K562 (cell line): Measurements from ENCODE around the gene NCOR2. TPM values are rescaled to one million over a fixed set of nuclear protein-coding genes. Genes with fewer than 3 reads are reported as not detected.

Experiments used
- ATAC-seq: fragments of 200-7000 bp; cut with Tn5 transposase; 3 replicates; pipeline ENCODE4 v1.9.1; 2020; ENCODE audit warnings: moderate library complexity
- BruUV-seq: library from RNA; stranded (reverse); fragments of 400-500 nt; replicated peaks from 2 replicates; lab custom pipeline; 2021; lab: Mats Ljungman, UMichigan
- CTCF ChIA-PET: fragments of 300-600 bp; formaldehyde crosslinking; extraction: SDS; loops from one replicate; lab custom pipeline; 2021; ENCODE audit warnings: low intra/inter-chr PET ratio; lab: Yijun Ruan, JAX
- POLR2A ChIA-PET: fragments of 300-600, 350-650 bp; sonication (Branson Sonifier 250); formaldehyde crosslinking; extraction: SDS; loops from one replicate; lab custom pipeline; 2021; ENCODE audit warnings: antibody characterized with exemption, inconsistent platforms; lab: Yijun Ruan, JAX
- DNase-seq, 4 experiments: peaks; one replicate each; pipeline versions ENCODE4 v3.0.0 to v3.0.0-alpha.2; 2011 to 2018; ENCODE audit warnings: low spot score in 3 of 4, mixed read lengths in 3 of 4; ENCODE audit errors: extremely low read depth in 1 of 4
- FAIRE-seq: peaks from 2 replicates; lab custom pipeline; 2011; peaks lifted over from hg19 to GRCh38; lab: Jason Lieb, UNC
- H2AFZ ChIP-seq: 2 replicates; pipeline ENCODE4 v1.6.0; 2011; ENCODE audit warnings: low read depth, low read length, control low read depth, inconsistent platforms
- H3K27ac ChIP-seq: fragments of 200-600 bp; 3 replicates; pipeline ENCODE4 v1.8.0; 2011; ENCODE audit warnings: low read depth, mild to moderate bottlenecking, control low read depth, inconsistent platforms, low read length, moderate library complexity, mixed read lengths; ENCODE audit errors: extremely low read depth
- H3K27me3 ChIP-seq, 2 experiments: fragments of 300-600 bp in 1 of 2; 2 replicates in 1 of 2; 3 replicates in 1 of 2; pipeline versions ENCODE4 v1.6.0 to v1.8.0; 2011; ENCODE audit warnings: inconsistent platforms in 2 of 2, low read length in 2 of 2, mild to moderate bottlenecking in 1 of 2, mixed read lengths in 1 of 2, moderate library complexity in 1 of 2; ENCODE audit not compliant: control insufficient read depth in 2 of 2, insufficient read depth in 2 of 2
- H3K36me3 ChIP-seq: fragments of 300-600 bp; 3 replicates; pipeline ENCODE4 v1.8.0; 2011; ENCODE audit warnings: mild to moderate bottlenecking, low read length, inconsistent platforms; ENCODE audit not compliant: control insufficient read depth, insufficient read depth
- H3K4me1 ChIP-seq, 2 experiments: fragments of 200-600 bp in 1 of 2; replicated peaks in 1 of 2; 2 replicates in 1 of 2; 3 replicates in 1 of 2; pipeline versions ENCODE4 v1.5.1 to v1.8.0; 2011; ENCODE audit warnings: inconsistent platforms in 2 of 2, low read length in 2 of 2, mild to moderate bottlenecking in 1 of 2, mixed read lengths in 1 of 2, moderate library complexity in 1 of 2; ENCODE audit not compliant: control insufficient read depth in 2 of 2, insufficient read depth in 2 of 2
- H3K4me2 ChIP-seq: 2 replicates; pipeline ENCODE4 v1.6.1; 2011; ENCODE audit warnings: low read length, control low read depth, inconsistent platforms, mixed read lengths; ENCODE audit not compliant: insufficient read depth
- H3K4me3 ChIP-seq: fragments of 200-600 bp; sonication (generic), shearing (Covaris generic); 2 replicates; pipeline ENCODE4 v1.5.1; 2016; ENCODE audit warnings: control low read depth, inconsistent platforms
- H3K79me2 ChIP-seq: fragments of 200-600 bp; 3 replicates; pipeline ENCODE4 v1.8.0; 2011; ENCODE audit warnings: low read length, inconsistent platforms; ENCODE audit not compliant: control insufficient read depth, insufficient read depth
- H3K9ac ChIP-seq, 2 experiments: 2 replicates each; pipeline versions ENCODE4 v1.6.0 to v1.6.1; 2011; ENCODE audit warnings: low read depth in 2 of 2, low read length in 2 of 2, control low read depth in 1 of 2, inconsistent platforms in 1 of 2, mild to moderate bottlenecking in 1 of 2, mixed read lengths in 1 of 2; ENCODE audit not compliant: insufficient read depth in 1 of 2
- H3K9me1 ChIP-seq: one replicate; pipeline ENCODE4 v1.6.0; 2011; ENCODE audit warnings: inconsistent platforms, mild to moderate bottlenecking, low read length, moderate library complexity; ENCODE audit not compliant: control insufficient read depth, insufficient read depth
- H3K9me3 ChIP-seq: replicated peaks from 2 replicates; pipeline ENCODE4 v1.5.1; 2011; ENCODE audit warnings: low read depth, low read length, inconsistent platforms; ENCODE audit not compliant: control insufficient read depth, insufficient read depth
- H4K20me1 ChIP-seq: replicated peaks from 2 replicates; pipeline ENCODE4 v1.6.1; 2011; ENCODE audit warnings: low read length, inconsistent platforms, mixed read lengths; ENCODE audit not compliant: control insufficient read depth, insufficient read depth
- ID3 ChIP-seq, 2 experiments: fragments of 250-450 bp in 1 of 2; fragments of 450-650 bp in 1 of 2; sonication (Bioruptor Pico) in 1 of 2; IDR thresholded peaks; 2 replicates each; pipeline versions ENCODE4 v1.6.1 to v1.8.0; 2016 to 2021; ENCODE audit warnings: mild to moderate bottlenecking in 2 of 2, moderate library complexity in 2 of 2, missing compliant biosample characterization in 1 of 2, missing genetic modification characterization in 1 of 2
- MBD1 ChIP-seq: fragments of 250-450 bp; sonication (Bioruptor Pico); IDR thresholded peaks from 2 replicates; pipeline ENCODE4 v1.8.0; 2022; ENCODE audit warnings: inconsistent platforms
- MTF1 ChIP-seq: fragments of 250-450 bp; sonication (Bioruptor Pico); IDR thresholded peaks from 2 replicates; pipeline ENCODE4 v1.9.0; 2021; ENCODE audit warnings: moderate library complexity, mild to moderate bottlenecking, inconsistent platforms, borderline replicate concordance
- RUNX1 ChIP-seq: sonication (generic); IDR thresholded peaks from 2 replicates; pipeline ENCODE4 v1.6.1; 2016; ENCODE audit warnings: antibody characterized with exemption, low read depth
- SAP30 ChIP-seq: fragments of 200-600 bp; sonication (generic); IDR thresholded peaks from 2 replicates; pipeline ENCODE4 v1.6.1; 2012; ENCODE audit warnings: borderline replicate concordance, low read depth, mild to moderate bottlenecking, moderate library complexity, low read length, control low read depth, inconsistent platforms; ENCODE audit not compliant: insufficient read depth, poor library complexity, severe bottlenecking
- ZNF655 ChIP-seq: fragments of 250-450 bp; sonication (Bioruptor Pico); IDR thresholded peaks from 2 replicates; pipeline ENCODE4 v1.5.0; 2021
- ZNF699 ChIP-seq: fragments of 250-450 bp; sonication (Bioruptor Pico); IDR thresholded peaks from 2 replicates; pipeline ENCODE4 v1.8.0; 2021; ENCODE audit warnings: mild to moderate bottlenecking, moderate library complexity; ENCODE audit not compliant: insufficient replicate concordance
- WGBS: fragments of 100-300 bp; shearing (Covaris generic); methylation state at CpG from one replicate; pipeline ENCODE4 v1.1.6; 2016; ENCODE audit warnings: low coverage, mixed read lengths; ENCODE audit not compliant: insufficient coverage; ENCODE audit errors: missing lambda C conversion rate; 5-methylcytosine and 5-hydroxymethylcytosine counted together
- in situ Hi-C: fragments of 300-500 bp; cut with MboI; formaldehyde crosslinking; loops from 4 replicates; pipeline ENCODE4 v1.15.0; 2018; ENCODE audit warnings: inconsistent platforms, mixed read lengths
- intact Hi-C: fragments of 100-400 bp; cut with micrococcal nuclease; formaldehyde crosslinking; loops from 2 replicates; pipeline ENCODE4 v1.14.2; 2022
- polyA plus RNA-seq, 8 experiments: library from polyadenylated mRNA; depleted of rRNA in 4 of 8; stranded (reverse) in 5 of 8; unstranded in 3 of 8; fragments of >200 nt; fragmentation: Nextera tagmentation in 2 of 8; fragmentation: Illumina TruSeq in 1 of 8; extraction: Ambion mirVana in 2 of 8; extraction: Trizol in 1 of 8; gene quantifications; 2 replicates each; pipeline versions ENCODE4 v1.2.1 to v1.2.3, GENCODE V29; 2011 to 2014; ENCODE audit warnings: inconsistent platforms in 1 of 8, missing spikeins in 1 of 8
- total RNA-seq, 7 experiments: library from RNA; depleted of rRNA in 6 of 7; stranded (reverse); fragments of >200 nt in 6 of 7; fragmentation: Illumina TruSeq in 2 of 7; extraction: Trizol in 2 of 7; gene quantifications; 2 replicates each; pipeline versions ENCODE4 v1.2.1 to v1.2.3, GENCODE V29; 2011 to 2021; ENCODE audit warnings: low replicate concordance in 1 of 7

The NCOR2 gene
- total and polyA plus RNA-seq, 9 of the 15 experiments (the other 6 are each of a cell fraction or from before 2014, with no cell fraction given): 0.18 to 126 (median 8.4) TPM

GRCh38 chr12:124532967-124533366, 34.4 kb downstream of the NCOR2 start (continued):
- TF ChIP-seq ZNF655 (CRISPR knock-in tag): no peak
- no peak for TF ChIP-seq MTF1 (CRISPR knock-in tag)

GRCh38 chr12:124532331-124532750, 35.1 kb downstream of the NCOR2 start:
- H3K27ac ChIP-seq: no peak overlapping the region
- no peak for FAIRE-seq
- no TSS peak for BruUV-seq
- DNase-seq: no peak
- no peaks in the 10 kb centered on the region for H3K27me3 ChIP-seq
- TF ChIP-seq MBD1 (CRISPR knock-in tag) (no peak), ZNF699 (no peak), ID3 (CRISPR knock-in tag; IDR thresholded peaks at IDR 0.05) (no peak), ID3 (tag; IDR thresholded peaks at IDR 0.05) (no peak), SAP30 (no peak), RUNX1 (no peak)
- H3K9me1 ChIP-seq: no peaks in the 10 kb centered on the region
- no peak overlapping the region for H3K4me3 ChIP-seq
- no peak for ATAC-seq
- H3K9me3 ChIP-seq: no peaks in the 10 kb centered on the region
- 61% methylated on average over 13 of the region's 14 CpGs for WGBS
- H3K4me2 ChIP-seq: no peak overlapping the region
- H2AFZ ChIP-seq: no peak overlapping the region
- intact Hi-C loops: no loop called here
- CTCF ChIA-PET: no interaction called here
- H4K20me1 ChIP-seq: peaks cover 27% of the 10 kb centered on the region
- in situ Hi-C loops: no loop called here
- H3K4me1 ChIP-seq: peaks cover 0 to 39% of the 10 kb centered on the region in 2 experiments; a peak in 2 of 5 replicates
- H3K9ac ChIP-seq: no peak overlapping the region
- peaks cover 47% of the 10 kb centered on the region for H3K79me2 ChIP-seq
- POLR2A ChIA-PET: interaction anchor here (0.6 kb wide), 1 partner anchor 19 kb away, joined by 3 read pairs; no protein-coding TSS in a partner anchor
- peaks cover 10% of the 10 kb centered on the region; the same call in 1 of the 3 replicates for H3K36me3 ChIP-seq
